ENCODE results near the gene P4HA2. TPM values are rescaled to one million over a fixed set of nuclear protein-coding genes. Genes with fewer than 3 reads are reported as not detected.
A peak's percentile ranks its signal among the peaks of the same experiment; 100 is the strongest.

P4HA2 gene
- 1 to 10 TPM in 2 of 3 donors, under 1 TPM in 1; 0.86 to 3.5 (median 1.3) TPM for total RNA-seq

GRCh38 chr5:132227485-132228240 is at the start of gene P4HA2:
P4HA2 (minus strand) TSS chr5:132227853; CDS start chr5:132218626, 9,227 bp downstream.
- peaks cover 20% of the 10 kb centered on the region for H3K4me1 Mint-ChIP-seq (ENCODE audit: low read depth)
- H3K27me3 Mint-ChIP-seq (ENCODE audit: low read depth), result peaks cover 22% of the 10 kb centered on the region
- ATAC-seq (peak; percentile 79 to 85), DNase-seq (peak; percentile 13)
- H3K36me3 Mint-ChIP-seq (ENCODE audit: insufficient read depth), result peaks cover 2% of the 10 kb centered on the region
- no peaks in the 10 kb centered on the region for H3K9me3 Mint-ChIP-seq
- peak within 1 kb of the TSS; percentile 54 for H3K4me3 Mint-ChIP-seq

DNA sequence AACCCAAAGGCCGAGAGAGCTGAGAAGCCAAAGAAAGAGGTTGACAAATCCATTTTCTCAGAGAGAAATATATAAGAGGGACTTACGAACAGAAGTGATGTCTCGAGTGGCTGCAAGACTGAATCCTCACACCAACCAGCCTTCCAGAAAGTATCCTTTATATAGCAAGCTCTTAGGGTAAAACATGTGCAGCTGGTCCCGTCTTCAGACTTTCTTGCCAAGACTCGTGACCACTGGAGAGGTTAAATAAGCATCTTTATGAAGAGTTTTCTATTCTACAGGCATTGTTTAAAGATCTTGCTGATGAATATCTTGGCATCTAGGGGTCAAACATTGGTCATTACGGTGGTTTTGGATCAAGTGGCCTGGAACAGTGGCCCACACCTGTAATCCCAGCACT is 49.6 kb upstream of the P4HA2 start:
- Mint-ChIP-seq H3K4me3 (no peak overlapping the region), H3K27me3 (ENCODE audit: low read depth) (peaks cover 13% of the 10 kb centered on the region), H3K4me1 (ENCODE audit: low read depth) (peaks cover 2% of the 10 kb centered on the region), H3K9me3 (no peaks in the 10 kb centered on the region), H3K36me3 (ENCODE audit: insufficient read depth) (no peaks in the 10 kb centered on the region)
- ATAC-seq, result no peak
- DNase-seq, result no peak

GRCh38 chr5:132275367-132276220 is 47.9 kb upstream of the P4HA2 start:
- no peaks in the 10 kb centered on the region for H3K9me3 Mint-ChIP-seq
- H3K36me3 Mint-ChIP-seq (ENCODE audit: insufficient read depth), result no peaks in the 10 kb centered on the region
- DNase-seq (no peak), ATAC-seq (no peak)
- no peak overlapping the region for H3K4me3 Mint-ChIP-seq
- H3K4me1 Mint-ChIP-seq (ENCODE audit: low read depth), result peaks cover 5% of the 10 kb centered on the region
- peaks cover 17% of the 10 kb centered on the region for H3K27me3 Mint-ChIP-seq (ENCODE audit: low read depth)

- Mint-ChIP-seq H3K36me3 (ENCODE audit: insufficient read depth) (no peaks in the 10 kb centered on the region), H3K9me3 (no peaks in the 10 kb centered on the region), H3K4me3 (no peak overlapping the region), H3K27me3 (ENCODE audit: low read depth) (peaks cover 17% of the 10 kb centered on the region), H3K4me1 (ENCODE audit: low read depth) (peaks cover 5% of the 10 kb centered on the region)
- no peak for ATAC-seq
- no peak for DNase-seq
Observed at GRCh38 chr5:132274050-132274792, 46.6 kb upstream of the P4HA2 start.

GRCh38 chr5:132273631-132274030 is 46.0 kb upstream of the P4HA2 start:
- Mint-ChIP-seq H3K9me3 (no peaks in the 10 kb centered on the region), H3K36me3 (ENCODE audit: insufficient read depth) (no peaks in the 10 kb centered on the region), H3K27me3 (ENCODE audit: low read depth) (peaks cover 17% of the 10 kb centered on the region), H3K4me3 (no peak overlapping the region), H3K4me1 (ENCODE audit: low read depth) (peaks cover 5% of the 10 kb centered on the region)
- DNase-seq, result no peak
- no peak for ATAC-seq

GRCh38 chr5:132272311-132273210 is 44.9 kb upstream of the P4HA2 start:
- Mint-ChIP-seq H3K27me3 (ENCODE audit: low read depth) (peaks cover 17% of the 10 kb centered on the region), H3K9me3 (no peaks in the 10 kb centered on the region), H3K4me1 (ENCODE audit: low read depth) (peaks cover 5% of the 10 kb centered on the region), H3K4me3 (no peak overlapping the region), H3K36me3 (ENCODE audit: insufficient read depth) (no peaks in the 10 kb centered on the region)
- ATAC-seq, result peak in 1 of 2 donors; percentile 51
- DNase-seq, result peak; percentile 71

GRCh38 chr5:132271251-132272246 is 43.9 kb upstream of the P4HA2 start:
- DNase-seq, result no peak
- ATAC-seq, result no peak
- H3K4me3 Mint-ChIP-seq, result no peak overlapping the region

DNA sequence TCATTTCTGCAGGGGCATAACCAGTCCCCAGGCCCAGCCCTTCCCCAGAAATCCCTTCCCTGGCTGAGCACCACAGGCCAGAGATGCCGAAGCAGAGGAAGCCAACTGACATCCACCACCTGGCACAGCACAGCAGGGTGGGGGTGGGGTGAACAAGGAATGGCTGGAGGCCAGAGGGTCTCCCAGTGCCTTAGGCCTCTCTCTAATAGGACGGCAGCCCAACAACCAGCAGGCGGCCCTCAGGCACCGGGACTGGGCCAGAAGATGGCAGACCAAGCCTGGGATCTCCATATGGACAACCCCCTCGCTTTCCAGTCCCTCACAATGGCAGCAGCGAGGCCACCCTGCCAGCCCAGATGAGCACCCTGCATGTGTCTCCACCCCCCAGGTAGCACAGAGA is 43.1 kb upstream of the P4HA2 start:
- ATAC-seq, result no peak
- no peak for DNase-seq
- Mint-ChIP-seq H3K9me3 (no peaks in the 10 kb centered on the region), H3K4me3 (no peak overlapping the region), H3K36me3 (ENCODE audit: insufficient read depth) (no peaks in the 10 kb centered on the region), H3K4me1 (ENCODE audit: low read depth) (peaks cover 5% of the 10 kb centered on the region), H3K27me3 (ENCODE audit: low read depth) (peaks cover 17% of the 10 kb centered on the region)

More at GRCh38 chr5:132271251-132272246, 43.9 kb upstream of the P4HA2 start:
- Mint-ChIP-seq H3K36me3 (ENCODE audit: insufficient read depth) (no peaks in the 10 kb centered on the region), H3K27me3 (ENCODE audit: low read depth) (peaks cover 17% of the 10 kb centered on the region), H3K4me1 (ENCODE audit: low read depth) (peaks cover 5% of the 10 kb centered on the region), H3K9me3 (no peaks in the 10 kb centered on the region)

- ATAC-seq, result no peak
- no peak overlapping the region for H3K4me3 Mint-ChIP-seq
- no peak for DNase-seq
Observed at GRCh38 chr5:132270335-132270665, 42.6 kb upstream of the P4HA2 start.

GRCh38 chr5:132269635-132270334 is 42.1 kb upstream of the P4HA2 start:
- peaks cover 5% of the 10 kb centered on the region for H3K4me1 Mint-ChIP-seq (ENCODE audit: low read depth)
- H3K36me3 Mint-ChIP-seq (ENCODE audit: insufficient read depth), result no peaks in the 10 kb centered on the region
- no peak overlapping the region for H3K4me3 Mint-ChIP-seq
- ATAC-seq, result no peak
- DNase-seq, result no peak
- H3K9me3 Mint-ChIP-seq, result no peaks in the 10 kb centered on the region
- H3K27me3 Mint-ChIP-seq (ENCODE audit: low read depth), result peaks cover 15% of the 10 kb centered on the region

More at GRCh38 chr5:132270335-132270665, 42.6 kb upstream of the P4HA2 start:
- H3K9me3 Mint-ChIP-seq, result no peaks in the 10 kb centered on the region
- H3K4me1 Mint-ChIP-seq (ENCODE audit: low read depth), result peaks cover 5% of the 10 kb centered on the region
- H3K27me3 Mint-ChIP-seq (ENCODE audit: low read depth), result peaks cover 17% of the 10 kb centered on the region
- H3K36me3 Mint-ChIP-seq (ENCODE audit: insufficient read depth), result no peaks in the 10 kb centered on the region

GRCh38 chr5:132268769-132269551 is 41.3 kb upstream of the P4HA2 start:
- Mint-ChIP-seq H3K9me3 (no peaks in the 10 kb centered on the region), H3K4me1 (ENCODE audit: low read depth) (peaks cover 10% of the 10 kb centered on the region), H3K27me3 (ENCODE audit: low read depth) (peaks cover 9% of the 10 kb centered on the region), H3K36me3 (ENCODE audit: insufficient read depth) (no peaks in the 10 kb centered on the region), H3K4me3 (no peak overlapping the region)
- ATAC-seq (no peak), DNase-seq (no peak)
